HG03135 (cell line): Measurements from ENCODE around the gene SEMA6A.

ENCODE experiments used
- ATAC-seq: cut with Tn5 transposase; IDR thresholded peaks from one replicate; pipeline ENCODE4 v1.9.1; 2021; ENCODE audit warnings: mild to moderate bottlenecking, moderate library complexity; ENCODE audit not compliant: unreplicated experiment

SEMA6A gene

GRCh38 chr5:116574367-116575325, at the start of gene SEMA6A:
SEMA6A (minus strand) TSS chr5:116574823; CDS start chr5:116504944, 69,879 bp downstream.
- peak; percentile 50 for ATAC-seq

GRCh38 chr5:116622375-116623050, 47.9 kb upstream of the SEMA6A start:
- no peak for ATAC-seq

DNA sequence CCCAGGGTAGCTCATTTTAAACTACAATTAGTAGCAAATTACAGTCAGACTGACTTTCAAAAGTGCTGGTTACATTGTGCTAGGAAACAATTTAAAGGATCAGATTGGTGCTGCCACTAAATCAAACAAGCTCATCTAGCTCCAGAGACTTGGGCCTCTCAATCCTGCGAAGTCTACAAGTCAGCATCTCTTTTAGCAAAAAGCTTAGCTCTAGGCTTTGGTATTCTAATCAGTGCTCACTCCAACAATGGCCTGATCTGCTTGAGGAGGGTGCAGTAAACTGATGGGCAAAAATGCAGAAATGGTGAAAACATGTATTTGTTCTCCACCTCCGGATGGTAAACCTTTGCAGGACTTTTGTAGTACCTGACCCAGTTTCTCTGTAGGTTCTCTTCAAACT, 47.0 kb upstream of the SEMA6A start:
- ATAC-seq = no peak

DNA sequence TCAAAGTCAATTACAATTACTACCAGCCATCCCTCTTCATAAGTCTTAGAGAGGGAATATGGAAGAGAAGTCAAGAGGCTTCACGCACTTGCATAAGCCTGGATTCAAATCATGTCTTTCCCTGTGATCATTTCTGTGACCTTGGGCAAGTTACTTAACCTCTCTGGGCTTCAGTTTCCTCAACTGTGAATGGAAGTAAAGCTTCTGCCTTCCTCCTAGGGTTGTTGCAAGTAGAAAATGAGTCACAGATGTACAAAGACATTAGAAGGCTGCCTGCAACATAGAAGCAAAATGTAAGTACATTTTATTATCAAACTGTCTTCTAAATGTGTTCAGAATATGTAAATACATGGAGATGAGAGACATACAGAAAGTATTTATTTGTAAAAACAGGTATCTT, 42.3 kb upstream of the SEMA6A start:
- ATAC-seq = no peak

DNA sequence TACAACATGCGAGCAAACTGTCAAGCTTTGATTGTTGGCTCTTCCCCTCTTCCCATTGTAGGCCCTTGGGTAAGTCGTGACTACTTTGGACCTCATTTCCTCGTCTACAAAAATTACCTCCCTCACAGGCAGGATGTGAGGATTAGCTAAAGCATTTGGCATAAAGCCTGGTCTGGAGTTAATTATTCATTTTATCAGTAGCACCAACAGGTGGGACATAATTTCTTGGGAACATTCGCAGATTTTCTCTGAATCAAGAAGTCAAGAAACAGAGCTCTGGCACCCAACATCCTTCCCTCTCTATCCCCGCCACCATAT, 39.9 kb upstream of the SEMA6A start:
- ATAC-seq = no peak

GRCh38 chr5:116613445-116613844, 38.8 kb upstream of the SEMA6A start:
- ATAC-seq = peak; percentile 41

GRCh38 chr5:116612431-116612830, 37.8 kb upstream of the SEMA6A start:
- no peak for ATAC-seq

GRCh38 chr5:116605310-116606070, 30.9 kb upstream of the SEMA6A start:
- no peak for ATAC-seq

- ATAC-seq = no peak
These were observed 30.2 kb upstream of the SEMA6A start for GRCh38 chr5:116604805-116605204.

- no peak for ATAC-seq
These were observed 26.3 kb upstream of the SEMA6A start for GRCh38 chr5:116600876-116601275.

- no peak for ATAC-seq
These were observed 24.3 kb upstream of the SEMA6A start for GRCh38 chr5:116598911-116599310.

DNA sequence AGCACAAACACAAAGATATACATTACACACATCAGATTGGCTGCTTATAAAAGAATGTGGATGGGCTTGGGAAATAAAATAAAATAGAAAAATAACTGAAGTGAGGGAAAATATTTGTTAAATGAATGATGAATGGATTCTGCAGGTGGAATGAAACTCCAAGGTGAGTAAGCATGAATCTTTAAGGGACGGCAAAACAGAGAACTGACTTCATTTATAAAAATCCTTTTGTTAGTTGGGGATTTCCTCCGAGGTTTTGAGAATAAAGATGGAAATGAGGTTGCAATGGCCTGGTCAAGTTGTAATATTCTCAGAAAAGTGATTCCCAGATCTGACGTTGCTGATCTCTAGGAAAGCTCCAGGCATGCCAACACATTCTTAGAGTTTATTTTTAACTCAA, 20.9 kb upstream of the SEMA6A start:
- ATAC-seq = no peak

DNA sequence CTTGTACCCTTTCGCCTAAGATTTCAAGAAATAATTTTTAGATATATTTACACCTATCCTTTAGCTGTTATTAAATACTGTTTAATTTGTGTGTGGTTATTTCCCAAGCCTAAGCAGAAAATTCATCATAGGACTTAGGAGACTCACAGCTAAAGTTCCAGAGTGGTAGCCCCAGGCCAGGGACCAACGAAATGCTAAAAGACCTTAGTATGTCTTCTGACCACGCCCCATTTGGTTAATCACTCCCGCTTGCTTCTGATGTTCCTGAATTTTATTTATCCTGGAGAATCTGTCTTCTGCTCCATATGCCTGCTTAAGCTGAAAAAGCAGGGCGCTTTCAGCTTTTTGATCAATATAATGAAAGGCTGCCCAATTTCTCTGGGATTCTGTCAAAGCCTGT, 18.7 kb upstream of the SEMA6A start:
- no peak for ATAC-seq

GRCh38 chr5:116585227-116585626, 10.6 kb upstream of the SEMA6A start:
- no peak for ATAC-seq

DNA sequence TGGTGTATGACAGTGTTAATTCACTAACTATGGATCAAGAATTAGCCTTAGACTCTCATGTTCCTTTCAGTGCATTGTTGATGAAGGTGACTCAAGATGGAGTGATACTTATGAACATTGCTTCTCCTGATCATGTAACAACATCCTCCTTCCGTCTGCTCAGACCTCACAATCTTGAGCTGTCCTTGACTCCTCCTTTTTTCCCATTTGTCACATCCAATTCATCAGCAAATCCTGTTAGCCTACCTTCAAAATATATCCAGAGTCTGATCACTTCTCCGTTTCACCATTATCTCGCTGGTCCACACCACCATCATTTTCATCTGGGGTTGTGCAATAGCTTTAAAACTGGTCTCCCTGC, 9.2 kb upstream of the SEMA6A start:
- no peak for ATAC-seq

GRCh38 chr5:116583085-116583861, 8.7 kb upstream of the SEMA6A start:
- ATAC-seq = no peak

DNA sequence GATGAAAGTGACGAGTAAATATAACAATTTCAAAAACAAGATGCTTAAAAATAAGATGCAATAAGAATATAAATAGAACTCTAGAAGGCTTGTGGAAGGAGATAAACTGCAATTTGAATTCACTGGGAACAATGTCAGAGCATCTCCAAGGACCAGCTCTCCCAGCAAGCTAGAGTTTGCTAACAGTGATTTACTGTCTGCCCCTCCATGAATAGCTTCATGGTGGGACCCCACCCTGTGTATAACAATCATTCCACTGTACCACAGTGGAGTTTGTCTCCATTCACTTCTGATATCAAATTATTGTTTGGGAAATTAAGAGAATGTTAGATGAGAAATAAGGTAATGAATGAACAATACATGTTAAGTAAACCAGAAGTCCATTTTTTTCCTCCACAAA, 7.3 kb upstream of the SEMA6A start:
- ATAC-seq = no peak

- no peak for ATAC-seq
These were observed 4.5 kb upstream of the SEMA6A start for GRCh38 chr5:116579144-116579543.

DNA sequence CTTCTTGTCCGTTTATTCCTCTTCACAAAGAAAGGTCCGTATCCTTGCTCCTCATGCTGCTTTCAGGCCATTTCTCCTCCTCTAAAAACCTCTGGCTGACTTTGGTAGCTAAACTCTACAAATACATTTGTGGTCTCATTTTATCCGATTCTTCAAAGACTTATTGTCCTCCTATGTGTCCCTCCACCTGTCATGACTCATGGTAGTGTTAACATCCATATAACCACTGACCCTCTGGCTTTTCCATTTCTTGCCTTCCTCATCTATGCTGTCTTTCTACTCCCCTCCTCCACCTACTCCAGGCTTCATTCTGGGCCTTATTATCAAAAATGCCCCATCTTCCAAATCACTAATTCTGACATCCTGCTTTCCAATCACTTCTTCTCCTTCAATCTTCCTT, 4.1 kb upstream of the SEMA6A start:
- no peak for ATAC-seq

- peak; percentile 43 for ATAC-seq
These were observed 2.6 kb upstream of the SEMA6A start for GRCh38 chr5:116577064-116577788.
